AG09319 (cell line): Measurements from ENCODE around the gene PTPRM.

Source experiments
- DNase-seq: peaks from one replicate; pipeline ENCODE4 v3.0.0-alpha.2; 2010; ENCODE audit warnings: low read depth; ENCODE audit errors: extremely low read depth
- TF ChIP-seq, protein P1 (sequence below): IDR thresholded peaks from 2 replicates; pipeline ENCODE4 v1.5.1; 2011; ENCODE audit warnings: low read depth, mild to moderate bottlenecking, inconsistent platforms, low read length, moderate library complexity

PTPRM gene

DNA sequence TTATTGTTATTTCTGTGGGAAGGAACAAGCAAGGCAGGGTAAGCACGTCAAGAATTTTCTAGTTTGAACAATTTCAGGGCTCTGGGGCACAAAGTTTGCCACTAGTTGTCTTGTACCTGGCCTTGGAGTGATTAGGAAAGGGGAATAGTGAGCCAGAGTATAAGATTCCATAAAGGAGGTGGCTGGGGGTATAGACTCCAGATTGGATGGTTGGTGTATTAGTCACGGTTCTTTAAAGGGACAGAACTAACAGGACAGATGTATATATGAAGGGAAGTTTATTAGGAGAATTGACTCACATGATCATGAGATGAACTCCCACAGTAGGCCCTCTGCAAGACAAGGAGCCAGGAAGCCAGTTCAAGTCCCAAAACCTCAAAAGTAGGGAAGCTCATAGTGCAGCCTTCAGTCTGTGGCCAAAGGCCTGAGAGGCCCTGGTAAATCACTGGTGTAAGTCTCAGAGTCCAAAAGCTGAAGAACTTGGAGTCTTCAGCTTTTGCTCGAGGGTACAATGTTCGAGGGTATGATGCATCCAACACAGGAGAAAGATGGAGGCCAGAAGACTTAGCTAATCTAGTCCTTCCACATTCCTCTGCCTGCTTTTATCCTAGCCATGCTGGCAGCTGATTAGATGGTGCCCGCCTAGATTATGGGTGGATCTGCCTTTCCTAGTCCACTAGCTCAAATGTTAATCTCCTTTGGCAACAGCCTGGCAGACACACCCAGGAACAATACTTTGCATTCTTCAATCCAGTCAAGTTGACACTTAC, 31.5 kb upstream of the PTPRM start:
- no peak for DNase-seq
- TF ChIP-seq, protein P1, sequence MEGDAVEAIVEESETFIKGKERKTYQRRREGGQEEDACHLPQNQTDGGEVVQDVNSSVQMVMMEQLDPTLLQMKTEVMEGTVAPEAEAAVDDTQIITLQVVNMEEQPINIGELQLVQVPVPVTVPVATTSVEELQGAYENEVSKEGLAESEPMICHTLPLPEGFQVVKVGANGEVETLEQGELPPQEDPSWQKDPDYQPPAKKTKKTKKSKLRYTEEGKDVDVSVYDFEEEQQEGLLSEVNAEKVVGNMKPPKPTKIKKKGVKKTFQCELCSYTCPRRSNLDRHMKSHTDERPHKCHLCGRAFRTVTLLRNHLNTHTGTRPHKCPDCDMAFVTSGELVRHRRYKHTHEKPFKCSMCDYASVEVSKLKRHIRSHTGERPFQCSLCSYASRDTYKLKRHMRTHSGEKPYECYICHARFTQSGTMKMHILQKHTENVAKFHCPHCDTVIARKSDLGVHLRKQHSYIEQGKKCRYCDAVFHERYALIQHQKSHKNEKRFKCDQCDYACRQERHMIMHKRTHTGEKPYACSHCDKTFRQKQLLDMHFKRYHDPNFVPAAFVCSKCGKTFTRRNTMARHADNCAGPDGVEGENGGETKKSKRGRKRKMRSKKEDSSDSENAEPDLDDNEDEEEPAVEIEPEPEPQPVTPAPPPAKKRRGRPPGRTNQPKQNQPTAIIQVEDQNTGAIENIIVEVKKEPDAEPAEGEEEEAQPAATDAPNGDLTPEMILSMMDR = no peak

DNA sequence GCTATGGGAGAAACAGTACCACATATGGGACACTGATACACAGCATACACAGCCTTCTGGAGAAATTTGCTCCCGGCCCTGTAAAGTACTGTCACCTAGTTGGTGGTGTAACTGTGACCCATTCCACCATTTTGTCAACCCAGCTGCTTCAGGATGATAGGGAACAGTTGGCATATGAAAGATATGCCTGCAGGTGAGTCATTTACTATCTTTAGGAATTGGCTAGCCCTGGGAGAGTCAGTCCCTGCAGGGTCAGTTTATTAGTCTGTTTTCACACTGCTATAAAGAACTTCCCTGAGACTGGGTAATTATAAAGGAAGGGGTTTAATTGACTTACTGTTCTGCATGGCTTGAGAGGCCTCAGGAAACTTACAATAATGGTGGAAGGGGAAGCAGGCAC, 30.0 kb upstream of the PTPRM start:
- TF ChIP-seq, protein P1 = no peak
- DNase-seq = no peak

DNA sequence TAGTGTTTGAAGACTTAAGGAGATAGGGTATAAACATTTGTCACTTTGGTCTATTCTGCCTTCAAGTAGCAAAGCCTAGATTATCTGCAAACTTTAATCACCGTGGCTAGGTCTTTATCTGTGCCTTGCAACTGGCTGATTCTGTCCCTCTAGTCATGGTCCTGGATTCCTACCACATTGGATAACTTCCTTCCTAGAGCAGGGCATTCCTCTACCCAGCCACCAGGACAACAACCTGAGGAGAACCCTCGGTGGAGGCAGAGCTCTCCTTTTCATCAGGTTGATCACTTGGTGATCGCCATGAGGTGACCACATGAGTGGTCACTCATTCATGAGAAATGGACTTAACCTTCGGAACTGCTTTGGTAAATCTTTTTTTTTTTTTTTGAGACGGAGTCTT, 25.3 kb upstream of the PTPRM start:
- TF ChIP-seq, protein P1 = no peak
- no peak for DNase-seq

DNA sequence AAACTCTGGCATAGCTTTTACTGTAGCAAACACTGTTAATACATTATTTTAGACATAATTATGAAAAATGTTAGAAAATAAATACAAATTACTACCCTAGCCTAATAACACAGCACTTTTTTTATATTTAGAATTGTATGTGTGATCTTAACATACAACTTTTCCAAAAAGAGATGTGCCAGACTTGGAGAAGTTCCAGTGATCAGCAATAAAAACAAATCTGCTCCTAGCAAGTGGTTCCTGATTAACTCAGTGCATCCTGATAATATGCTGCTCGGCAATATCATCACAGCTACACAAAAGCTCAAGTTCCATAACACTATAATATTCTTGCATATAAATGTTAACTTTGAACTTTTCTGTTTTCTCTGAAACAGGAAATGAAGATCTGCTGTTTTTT, 22.4 kb upstream of the PTPRM start:
- TF ChIP-seq, protein P1 = no peak
- no peak for DNase-seq

DNA sequence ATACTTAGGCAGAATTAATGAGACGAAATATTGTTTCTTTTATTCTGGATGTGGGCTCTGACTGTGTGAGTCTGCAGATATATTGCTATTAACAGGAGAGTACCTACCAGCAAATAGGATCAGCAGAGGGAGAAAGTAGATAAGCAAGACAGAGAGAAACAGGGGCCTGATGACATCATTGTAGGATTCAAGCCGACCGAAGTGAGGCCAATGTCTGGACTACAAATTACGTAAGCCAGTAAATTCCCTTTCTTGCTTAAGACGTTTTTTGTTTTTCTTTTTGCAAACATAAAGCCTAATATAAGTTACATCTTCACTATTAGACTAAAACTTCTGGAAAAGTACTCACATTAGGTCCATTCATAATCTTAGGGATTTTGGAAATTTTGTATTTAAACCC, 21.4 kb upstream of the PTPRM start:
- TF ChIP-seq, protein P1 = no peak
- no peak for DNase-seq

DNA sequence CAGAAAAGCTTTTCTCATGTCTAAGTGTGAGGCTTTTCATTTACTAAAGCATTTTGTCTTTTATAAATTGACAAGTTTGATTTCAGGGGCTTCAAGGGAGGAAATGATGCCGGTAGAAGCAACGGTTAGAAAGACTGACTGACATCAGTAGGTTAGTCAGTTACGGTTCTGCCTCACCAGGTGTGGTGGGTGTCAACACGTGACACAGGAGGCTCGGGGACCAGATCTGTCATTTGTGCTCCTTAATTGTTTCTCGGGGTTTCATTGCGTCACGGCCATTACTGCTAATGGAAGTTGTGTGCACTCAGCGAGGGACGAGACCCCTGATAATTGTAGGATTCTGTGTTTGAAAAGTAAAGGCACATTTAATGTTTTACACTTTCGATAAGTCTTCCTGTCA, 18.9 kb upstream of the PTPRM start:
- no peak for DNase-seq
- TF ChIP-seq, protein P1 = no peak

DNA sequence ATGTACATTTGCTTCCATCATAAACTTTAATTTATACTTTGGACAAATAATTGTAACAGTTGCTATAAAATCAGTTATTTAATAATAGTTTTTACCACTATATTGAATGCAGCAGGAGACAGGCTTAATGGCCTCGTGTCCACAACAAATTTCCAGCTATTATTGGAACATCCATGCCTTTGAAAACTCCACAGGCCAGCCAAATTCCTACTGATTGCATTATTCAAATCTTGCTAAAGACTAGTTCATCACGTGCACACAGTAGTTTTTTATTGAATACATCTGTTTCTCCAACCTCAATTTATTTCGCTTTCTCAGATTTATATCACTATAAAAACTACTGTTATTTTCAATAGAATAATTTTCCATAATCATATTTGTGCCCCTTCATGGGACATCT, 18.4 kb upstream of the PTPRM start:
- TF ChIP-seq, protein P1 = no peak
- no peak for DNase-seq
